HG03039 (cell line): Measurements from ENCODE around the gene BBOX1.
"Not testable (repeated sequence)": the region's sequence is repeated elsewhere in the genome, so short reads cannot be mapped to it uniquely, and the experiment has no call there.

Source experiments
- ATAC-seq: cut with Tn5 transposase; IDR thresholded peaks from one replicate; pipeline ENCODE4 v1.9.1; 2021; ENCODE audit warnings: mild to moderate bottlenecking, moderate library complexity; ENCODE audit not compliant: unreplicated experiment

Gene BBOX1, protein sequence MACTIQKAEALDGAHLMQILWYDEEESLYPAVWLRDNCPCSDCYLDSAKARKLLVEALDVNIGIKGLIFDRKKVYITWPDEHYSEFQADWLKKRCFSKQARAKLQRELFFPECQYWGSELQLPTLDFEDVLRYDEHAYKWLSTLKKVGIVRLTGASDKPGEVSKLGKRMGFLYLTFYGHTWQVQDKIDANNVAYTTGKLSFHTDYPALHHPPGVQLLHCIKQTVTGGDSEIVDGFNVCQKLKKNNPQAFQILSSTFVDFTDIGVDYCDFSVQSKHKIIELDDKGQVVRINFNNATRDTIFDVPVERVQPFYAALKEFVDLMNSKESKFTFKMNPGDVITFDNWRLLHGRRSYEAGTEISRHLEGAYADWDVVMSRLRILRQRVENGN

DNA sequence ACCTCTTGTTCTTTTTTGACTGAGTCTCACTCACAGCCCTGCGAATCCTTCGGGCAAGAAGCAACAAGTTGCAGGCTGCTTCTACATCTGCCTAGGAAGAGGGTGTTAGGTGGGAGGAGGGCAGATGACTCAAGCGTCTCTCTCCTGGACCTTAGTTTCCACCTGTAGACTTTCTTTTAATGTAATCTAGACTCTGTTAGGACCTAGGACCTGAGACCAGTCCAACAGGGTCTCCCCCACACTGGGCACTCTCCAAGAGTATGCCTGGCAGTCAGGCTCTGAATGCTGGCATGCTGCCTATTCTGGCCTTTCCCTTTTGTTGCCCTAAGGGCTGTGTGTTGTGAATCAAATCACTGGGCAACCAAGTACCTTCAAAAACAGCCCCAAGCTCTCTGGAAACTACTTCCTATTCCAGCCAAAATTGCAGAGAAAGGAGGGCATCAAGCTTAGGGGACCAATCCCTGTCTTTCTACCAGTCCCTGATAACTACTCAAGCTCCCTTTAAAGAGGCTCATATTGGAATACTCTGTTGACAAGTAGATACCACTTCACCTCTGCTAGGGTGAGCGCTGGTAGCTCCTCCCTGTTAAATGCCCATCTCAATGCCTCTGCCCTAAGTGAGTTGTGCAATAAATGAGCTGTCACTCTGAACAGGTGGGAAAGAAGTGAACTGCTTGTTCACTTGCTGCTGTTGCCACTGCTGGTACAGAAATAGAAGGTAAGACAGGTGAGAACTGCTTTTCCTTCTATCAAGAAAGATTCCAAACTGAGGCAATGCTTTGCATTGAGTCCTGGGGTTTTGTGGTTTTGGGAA, at the start of gene BBOX1:
TSS of gene BBOX1 (plus strand) at position 514 of the 814 bp plus-strand sequence. CDS start 14,616 bp downstream, outside the sequence.
- no peak for ATAC-seq

DNA sequence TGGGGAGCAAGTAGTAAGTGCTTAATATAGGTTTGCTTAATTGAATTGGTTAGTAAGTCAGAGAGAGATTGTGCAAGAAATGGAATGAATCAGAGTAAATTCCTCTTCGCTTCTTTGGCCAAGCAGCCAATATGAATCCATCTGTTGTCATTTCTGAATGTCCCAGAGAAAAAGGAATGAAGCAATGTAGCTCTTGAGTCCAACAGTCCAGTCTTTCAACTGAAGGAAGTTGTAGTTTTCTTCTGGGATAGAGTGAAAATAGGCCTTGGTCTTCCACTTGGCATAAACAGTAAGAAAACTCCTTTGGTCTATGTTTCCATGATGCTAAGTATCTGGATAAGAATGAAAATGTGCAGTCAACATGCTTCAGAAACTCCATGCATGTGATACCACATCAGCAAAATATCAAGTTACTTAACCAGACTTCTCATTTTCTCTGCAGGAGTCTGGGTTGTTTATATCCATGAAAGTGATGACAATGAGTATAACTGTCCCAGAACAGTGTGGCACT, 48.5 kb upstream of the BBOX1 start:
- ATAC-seq = no peak

GRCh38 chr11:26993965-26994457, 46.6 kb upstream of the BBOX1 start, which contains the start of gene FIBIN:
TSS of gene FIBIN (plus strand) at chr11:26994112. CDS start at chr11:26994527, 415 bp downstream.
- no peak for ATAC-seq

DNA sequence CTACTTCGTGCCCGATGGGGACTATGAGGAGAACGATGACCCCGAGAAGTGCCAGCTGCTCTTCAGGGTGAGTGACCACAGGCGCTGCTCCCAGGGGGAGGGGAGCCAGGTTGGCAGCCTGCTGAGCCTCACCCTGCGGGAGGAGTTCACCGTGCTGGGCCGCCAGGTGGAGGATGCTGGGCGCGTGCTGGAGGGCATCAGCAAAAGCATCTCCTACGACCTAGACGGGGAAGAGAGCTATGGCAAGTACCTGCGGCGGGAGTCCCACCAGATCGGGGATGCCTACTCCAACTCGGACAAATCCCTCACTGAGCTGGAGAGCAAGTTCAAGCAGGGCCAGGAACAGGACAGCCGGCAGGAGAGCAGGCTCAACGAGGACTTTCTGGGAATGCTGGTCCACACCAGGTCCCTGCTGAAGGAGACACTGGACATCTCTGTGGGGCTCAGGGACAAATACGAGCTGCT, 46.0 kb upstream of the BBOX1 start:
- ATAC-seq = no peak

- ATAC-seq = no peak
Observed at GRCh38 chr11:26995701-26996460, 44.7 kb upstream of the BBOX1 start.

DNA sequence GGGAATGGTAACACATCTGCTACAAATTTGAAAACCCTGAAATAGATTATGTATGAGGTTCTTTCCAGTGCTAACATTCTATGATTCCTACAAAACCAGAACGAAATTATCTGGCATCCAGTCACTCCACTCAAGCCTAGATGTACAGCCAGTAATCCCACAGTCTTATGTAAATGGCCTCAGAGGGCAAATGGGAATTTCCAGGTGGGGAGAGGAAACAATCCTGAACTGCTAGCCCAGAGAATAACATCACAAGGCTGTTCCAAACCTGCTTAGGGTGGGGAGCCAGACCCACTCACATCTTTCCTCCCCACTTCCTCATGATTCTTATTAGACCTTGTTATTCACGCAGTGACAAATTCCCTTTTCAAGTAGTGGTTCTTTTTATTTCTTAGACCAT, 43.2 kb upstream of the BBOX1 start:
- ATAC-seq = no peak

DNA sequence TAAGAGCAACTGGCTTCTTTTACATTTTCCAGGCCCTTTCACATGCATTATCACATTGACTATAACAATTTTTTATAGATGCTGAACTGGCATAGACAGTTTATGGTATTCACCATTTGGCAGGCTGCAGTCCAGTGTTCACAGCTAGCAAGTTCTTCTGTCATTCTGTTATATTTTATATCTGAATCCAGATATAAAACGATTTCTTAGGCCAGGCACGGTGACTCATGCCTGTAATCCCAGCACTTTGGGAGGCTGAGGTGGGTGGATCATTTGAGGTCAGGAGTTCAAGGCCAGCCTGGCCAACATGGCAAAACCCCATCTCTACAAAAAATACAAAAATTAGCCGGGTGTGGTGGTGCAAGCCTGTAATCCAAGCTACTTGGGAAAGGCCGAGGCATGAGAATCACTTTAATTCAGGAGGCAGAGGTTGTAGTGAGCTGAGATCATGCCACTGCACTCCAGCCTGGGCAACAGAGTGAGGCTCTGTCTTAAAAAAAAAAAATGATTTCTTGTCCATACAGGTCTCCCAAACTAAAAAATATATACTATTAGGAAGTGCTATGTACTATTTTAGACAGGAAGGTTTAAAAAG, 39.4 kb upstream of the BBOX1 start:
- not testable (repeated sequence) for ATAC-seq

DNA sequence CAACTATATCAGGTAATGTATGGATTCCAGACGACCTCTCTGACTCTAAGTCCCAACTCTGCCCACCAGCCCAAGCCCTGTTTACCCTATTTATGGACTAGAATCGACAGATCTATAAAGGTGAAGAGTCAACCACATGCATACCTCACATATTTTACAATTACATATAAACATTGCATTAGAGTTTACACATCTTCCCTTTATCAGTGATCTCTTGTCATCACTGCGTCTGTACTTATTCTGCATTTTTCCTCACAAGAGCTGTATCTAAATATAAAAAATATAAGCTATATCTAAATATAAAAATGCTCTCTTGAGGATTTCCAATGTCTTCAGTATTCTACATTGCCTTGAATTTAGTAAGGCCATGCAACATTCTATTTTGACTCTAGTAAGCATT, 38.2 kb upstream of the BBOX1 start:
- no peak for ATAC-seq

DNA sequence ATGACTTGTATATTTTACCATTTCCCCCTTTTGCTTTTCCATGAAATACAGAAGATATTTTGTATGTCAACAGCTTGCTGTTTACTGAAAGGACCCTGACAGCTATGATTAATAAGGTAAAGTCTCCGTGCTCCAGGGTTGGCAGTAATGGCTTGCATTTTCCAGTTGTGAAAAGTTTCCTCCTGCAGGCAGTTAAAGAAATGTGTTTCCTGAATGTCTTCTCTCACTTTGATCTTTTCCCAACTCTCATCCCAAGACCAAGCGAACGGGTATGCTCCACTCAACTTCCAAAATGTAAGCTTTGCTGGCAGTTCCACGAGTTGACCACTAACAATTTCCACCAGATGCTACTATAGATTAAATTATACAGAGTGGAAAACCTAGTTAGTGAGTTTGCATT, 37.8 kb upstream of the BBOX1 start:
- ATAC-seq = no peak

- no peak for ATAC-seq
Observed at GRCh38 chr11:27004103-27004502, 36.5 kb upstream of the BBOX1 start.

DNA sequence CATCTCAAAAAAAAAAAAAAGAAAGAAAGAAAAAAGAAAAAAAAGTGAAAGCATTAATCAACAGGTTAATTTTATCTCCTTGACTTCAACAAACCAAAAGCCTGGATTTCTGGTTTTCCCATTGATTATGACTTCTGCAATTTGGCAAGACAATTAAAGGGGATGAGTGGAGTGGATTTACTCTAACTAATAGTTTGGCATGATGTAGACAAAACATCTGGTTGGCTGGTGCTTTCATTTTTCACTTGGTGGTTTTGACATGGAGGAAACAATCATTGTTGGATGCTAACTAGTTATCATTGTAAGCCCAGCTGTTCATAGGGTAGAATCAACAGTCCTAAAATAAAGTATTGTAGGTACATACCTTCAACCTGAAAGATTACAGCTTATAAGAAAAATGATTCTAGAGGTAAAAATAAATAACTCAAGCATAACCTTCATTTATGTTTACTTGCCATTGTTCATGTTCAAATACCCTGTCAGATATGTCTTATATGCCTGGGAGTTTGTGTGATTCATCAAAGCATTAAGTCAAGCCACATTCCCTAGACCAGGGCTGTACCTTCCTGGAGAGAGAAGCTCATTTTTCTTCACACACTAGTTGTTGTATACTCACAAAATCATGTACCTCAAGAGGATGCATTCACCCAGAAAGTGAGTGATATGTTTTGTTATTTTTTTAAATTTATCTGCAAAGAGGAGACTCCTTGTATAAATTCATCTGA, 31.6 kb upstream of the BBOX1 start:
- ATAC-seq = no peak

DNA sequence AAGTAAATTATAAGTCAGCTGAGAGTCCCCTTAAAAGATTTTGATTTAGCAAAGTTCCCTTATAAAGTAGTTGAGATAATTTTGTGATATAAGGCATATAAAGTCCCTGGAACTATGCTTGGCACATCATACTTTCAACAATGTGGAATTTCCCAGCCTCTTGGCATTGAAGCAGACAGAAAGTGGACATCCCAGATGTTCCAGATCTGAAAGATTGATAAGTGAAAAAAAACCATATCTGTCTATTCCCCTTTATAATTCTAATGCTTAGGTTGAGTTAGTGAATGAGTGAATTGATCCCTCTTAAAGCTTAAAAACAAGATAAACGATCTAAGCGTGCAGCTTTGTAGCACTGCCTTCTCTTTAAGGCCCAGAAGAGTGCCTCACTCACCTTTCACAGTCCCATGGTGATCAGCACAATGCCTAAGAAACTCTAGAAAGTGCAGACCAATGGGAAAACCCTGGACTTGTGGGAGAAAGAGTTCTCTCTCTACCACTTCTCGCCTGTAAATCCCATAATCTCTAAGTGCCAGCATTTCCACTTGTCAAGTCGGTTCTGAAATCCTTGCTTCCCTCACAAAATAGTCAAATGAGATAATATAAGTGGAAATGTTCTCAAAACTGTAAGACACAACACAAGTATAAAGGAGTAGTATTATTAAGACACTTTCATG, 28.9 kb upstream of the BBOX1 start:
- ATAC-seq = no peak

DNA sequence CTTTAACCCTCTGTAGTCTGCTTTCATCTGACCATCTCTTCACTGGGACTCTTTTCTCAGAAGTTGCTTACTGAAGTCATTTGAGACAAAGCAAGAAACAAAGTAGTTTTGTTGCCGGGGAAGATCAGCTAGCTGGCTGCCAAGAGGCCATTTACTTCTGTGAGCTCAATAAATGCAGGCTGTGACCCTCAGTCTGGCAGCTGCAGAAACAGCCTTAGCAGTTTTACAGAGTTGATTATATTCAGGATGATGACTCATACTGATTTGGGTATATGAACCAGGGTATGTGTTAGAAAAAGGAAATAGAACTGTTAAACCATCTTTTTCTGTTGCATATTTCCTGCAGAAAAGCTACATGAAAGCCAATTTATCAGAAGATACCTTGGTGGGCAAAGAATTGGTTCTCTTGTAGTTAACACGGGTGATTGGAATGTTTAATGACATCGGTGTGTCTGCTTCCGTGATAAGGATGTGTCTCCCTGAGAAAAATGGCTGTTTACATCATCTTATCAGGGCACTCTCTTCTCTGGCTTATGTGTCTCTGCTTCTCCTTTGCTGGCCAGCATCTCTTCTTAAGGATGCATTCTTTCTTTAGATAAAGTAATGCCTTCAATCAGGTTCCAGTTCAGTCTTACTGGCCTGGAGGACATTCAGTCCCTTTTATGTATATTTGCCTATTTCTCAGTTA, 28.2 kb upstream of the BBOX1 start:
- ATAC-seq = no peak

- ATAC-seq = no peak
Observed at GRCh38 chr11:27013781-27014361, 26.7 kb upstream of the BBOX1 start.

DNA sequence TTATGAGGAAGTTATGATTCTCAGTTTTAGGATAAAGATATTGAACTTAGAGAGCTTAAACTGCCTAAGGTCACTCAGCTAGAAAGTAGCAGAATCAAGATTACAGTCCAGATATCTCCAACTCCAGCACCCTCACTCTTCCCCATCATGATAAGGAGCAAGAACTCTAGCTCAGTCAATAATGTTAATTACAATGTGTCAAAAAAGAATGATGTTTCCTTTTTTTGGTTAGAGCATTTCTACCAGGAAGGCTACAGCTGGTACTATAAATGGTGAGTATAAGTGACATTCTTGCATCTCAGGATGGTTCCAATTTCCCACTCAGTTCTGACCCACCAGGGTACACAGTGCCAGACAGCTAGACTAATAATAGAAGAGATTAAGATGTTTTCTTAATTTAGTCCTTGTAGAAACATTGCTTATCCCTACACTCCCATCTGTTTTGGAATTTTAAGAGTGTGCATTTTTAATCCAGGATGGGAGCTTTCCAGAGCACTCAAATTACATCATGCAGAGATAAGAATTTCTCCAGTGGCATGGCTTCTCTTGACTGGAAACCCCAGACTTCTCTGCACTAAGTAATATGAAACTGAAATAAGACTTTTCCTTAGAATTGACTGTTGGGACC, 21.6 kb upstream of the BBOX1 start:
- no peak for ATAC-seq

DNA sequence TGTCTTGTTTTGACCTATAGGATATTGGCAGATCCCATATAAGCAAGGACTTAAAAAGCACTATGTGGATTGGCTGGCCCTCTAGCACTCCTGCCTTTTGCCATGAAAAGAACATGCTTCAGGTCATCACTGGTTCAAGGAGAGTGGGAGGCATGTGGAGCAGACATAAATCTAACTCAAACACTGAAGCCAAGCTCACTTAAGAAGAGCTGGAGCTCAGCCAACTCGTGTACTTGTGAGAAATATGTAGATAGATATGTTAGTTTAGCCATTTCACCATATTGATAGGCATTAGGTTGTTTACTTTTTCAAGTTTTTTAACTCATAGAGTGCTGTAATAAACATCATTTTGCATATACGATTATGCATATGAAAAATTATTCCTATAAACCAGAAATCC, 19.9 kb upstream of the BBOX1 start:
- ATAC-seq = no peak

- no peak for ATAC-seq
Observed at GRCh38 chr11:27022659-27023251, 17.9 kb upstream of the BBOX1 start.
